Erythroblast (primary cell): ENCODE results near the gene PDPN.

ENCODE experiments used
- GATA1 ChIP-seq: IDR thresholded peaks from 2 replicates; pipeline ENCODE4 v1.6.1; 2011; ENCODE audit warnings: low read depth, mild to moderate bottlenecking, control low read depth, low read length, moderate library complexity
- POLR2A ChIP-seq: IDR thresholded peaks from 2 replicates; pipeline ENCODE4 v1.6.1; 2011; ENCODE audit warnings: mild to moderate bottlenecking, low read length

- TF ChIP-seq POLR2A (no peak), GATA1 (no peak)
Observed at GRCh38 chr1:13607002-13607401, 23.4 kb downstream of the PDPN start.
